Neural cell (in vitro differentiated cells): ENCODE results near the gene IFIT1B. TPM values are rescaled to one million over a fixed set of nuclear protein-coding genes. Genes with fewer than 3 reads are reported as not detected.

ENCODE experiments used
- H2AFZ ChIP-seq: fragments of 200-600, 300-800 bp; sonication (generic), shearing (Covaris generic); 2 replicates; pipeline ENCODE4 v1.6.0; 2014; ENCODE audit warnings: low read depth, mild to moderate bottlenecking, antibody characterized with exemption, low read length, moderate library complexity
- H3F3A ChIP-seq: fragments of 200-600 bp; shearing (Covaris generic); 2 replicates; pipeline ENCODE4 v1.6.1; 2016; ENCODE audit warnings: mild to moderate bottlenecking, moderate library complexity, mixed read lengths, antibody characterized with exemption, low read length; ENCODE audit not compliant: insufficient read depth, poor library complexity, severe bottlenecking
- H3K27ac ChIP-seq: fragments of 200-600, 300-800 bp; sonication (generic), shearing (Covaris generic); 2 replicates; pipeline ENCODE4 v1.5.1; 2014; ENCODE audit warnings: mild to moderate bottlenecking, low read length, moderate library complexity
- H3K27me3 ChIP-seq: fragments of 300-800, 200-600 bp; sonication (generic), shearing (Covaris generic); 2 replicates; pipeline ENCODE4 v1.6.0; 2014; ENCODE audit warnings: mild to moderate bottlenecking, low read depth, low read length, moderate library complexity; ENCODE audit not compliant: insufficient read depth
- H3K36me3 ChIP-seq: fragments of 300-800, 200-600 bp; sonication (generic), shearing (Covaris generic); 2 replicates; pipeline ENCODE4 v1.5.1; 2014; ENCODE audit warnings: mild to moderate bottlenecking, antibody characterized with exemption, low read length, moderate library complexity; ENCODE audit not compliant: insufficient read depth
- H3K4me2 ChIP-seq: fragments of 300-800, 200-600 bp; sonication (generic), shearing (Covaris generic); 2 replicates; pipeline ENCODE4 v1.6.0; 2014; ENCODE audit warnings: mild to moderate bottlenecking, low read length
- H3K4me3 ChIP-seq: fragments of 300-800, 200-600 bp; sonication (generic), shearing (Covaris generic); 2 replicates; pipeline ENCODE4 v1.5.1; 2014; ENCODE audit warnings: mild to moderate bottlenecking, low read length, moderate library complexity
- H3K79me2 ChIP-seq: fragments of 200-600 bp; shearing (Covaris generic); replicated peaks from 2 replicates; pipeline ENCODE4 v1.6.0; 2014; ENCODE audit warnings: mild to moderate bottlenecking, low read length, moderate library complexity; ENCODE audit not compliant: insufficient read depth
- H3K9ac ChIP-seq: fragments of 300-800, 200-600 bp; sonication (generic), shearing (Covaris generic); 2 replicates; pipeline ENCODE4 v1.6.1; 2016; ENCODE audit warnings: mild to moderate bottlenecking, low read length, mixed read lengths
- H3K9me2 ChIP-seq: fragments of 200-600 bp; shearing (Covaris generic); 2 replicates; pipeline ENCODE4 v1.6.1; 2016; ENCODE audit warnings: mild to moderate bottlenecking, low read length, mixed read lengths; ENCODE audit not compliant: insufficient read depth
- H3K9me3 ChIP-seq: fragments of 200-600, 300-800 bp; sonication (generic), shearing (Covaris generic); 2 replicates; pipeline ENCODE4 v1.6.1; 2016; ENCODE audit warnings: mild to moderate bottlenecking, mixed run types, low read length, moderate library complexity, mixed read lengths
- H4K20me1 ChIP-seq: fragments of 200-600 bp; shearing (Covaris generic); 2 replicates; pipeline ENCODE4 v1.6.1; 2016; ENCODE audit warnings: mild to moderate bottlenecking, mixed run types; ENCODE audit not compliant: insufficient read depth
- EP300 ChIP-seq: fragments of 450-650 bp; conservative IDR thresholded peaks from 2 replicates; pipeline ENCODE4 v1.6.1; 2014; ENCODE audit warnings: antibody characterized with exemption, mild to moderate bottlenecking, moderate library complexity; ENCODE audit not compliant: poor library complexity, severe bottlenecking
- EZH2 ChIP-seq: fragments of 200-600, 300-800 bp; shearing (Covaris generic), sonication (generic); IDR thresholded peaks from 2 replicates; pipeline ENCODE4 v1.6.1; 2014; ENCODE audit warnings: antibody characterized with exemption, low read length, borderline replicate concordance, mild to moderate bottlenecking; ENCODE audit not compliant: insufficient read depth, poor library complexity, severe bottlenecking
- MXI1 ChIP-seq: fragments of 450-650 bp; conservative IDR thresholded peaks from 2 replicates; pipeline ENCODE4 v1.6.1; 2014; ENCODE audit warnings: antibody characterized with exemption, mild to moderate bottlenecking; ENCODE audit not compliant: poor library complexity, severe bottlenecking
- POLR2AphosphoS5 ChIP-seq: IDR thresholded peaks from 2 replicates; pipeline ENCODE4 v1.6.1; 2012
- RAD21 ChIP-seq: fragments of 450-650 bp; conservative IDR thresholded peaks from 2 replicates; pipeline ENCODE4 v1.6.1; 2014; ENCODE audit warnings: antibody characterized with exemption, mild to moderate bottlenecking, moderate library complexity
- SMC3 ChIP-seq: fragments of 450-650 bp; conservative IDR thresholded peaks from 2 replicates; pipeline ENCODE4 v1.6.1; 2014; ENCODE audit warnings: antibody characterized with exemption, mild to moderate bottlenecking, moderate library complexity; ENCODE audit not compliant: poor library complexity
- TAF1 ChIP-seq: IDR thresholded peaks from 2 replicates; pipeline ENCODE4 v1.6.1; 2012; ENCODE audit warnings: low read depth
- polyA plus RNA-seq: library from polyadenylated mRNA; depleted of rRNA; stranded (reverse); fragments of >200 nt; gene quantifications from 2 replicates; pipeline ENCODE4 v1.2.3, GENCODE V29; 2014
- TF ChIP-seq, protein P1 (sequence below): IDR thresholded peaks from 2 replicates; pipeline ENCODE4 v1.6.1; 2012; ENCODE audit warnings: borderline replicate concordance
- TF ChIP-seq, protein P2 (sequence below): fragments of 450-650 bp; IDR thresholded peaks from 2 replicates; pipeline ENCODE4 v1.5.1; 2014; ENCODE audit warnings: antibody characterized with exemption, mild to moderate bottlenecking, moderate library complexity; ENCODE audit not compliant: poor library complexity, severe bottlenecking

The IFIT1B gene
- polyA plus RNA-seq, 1 donor from 2014 or later = not detected

DNA sequence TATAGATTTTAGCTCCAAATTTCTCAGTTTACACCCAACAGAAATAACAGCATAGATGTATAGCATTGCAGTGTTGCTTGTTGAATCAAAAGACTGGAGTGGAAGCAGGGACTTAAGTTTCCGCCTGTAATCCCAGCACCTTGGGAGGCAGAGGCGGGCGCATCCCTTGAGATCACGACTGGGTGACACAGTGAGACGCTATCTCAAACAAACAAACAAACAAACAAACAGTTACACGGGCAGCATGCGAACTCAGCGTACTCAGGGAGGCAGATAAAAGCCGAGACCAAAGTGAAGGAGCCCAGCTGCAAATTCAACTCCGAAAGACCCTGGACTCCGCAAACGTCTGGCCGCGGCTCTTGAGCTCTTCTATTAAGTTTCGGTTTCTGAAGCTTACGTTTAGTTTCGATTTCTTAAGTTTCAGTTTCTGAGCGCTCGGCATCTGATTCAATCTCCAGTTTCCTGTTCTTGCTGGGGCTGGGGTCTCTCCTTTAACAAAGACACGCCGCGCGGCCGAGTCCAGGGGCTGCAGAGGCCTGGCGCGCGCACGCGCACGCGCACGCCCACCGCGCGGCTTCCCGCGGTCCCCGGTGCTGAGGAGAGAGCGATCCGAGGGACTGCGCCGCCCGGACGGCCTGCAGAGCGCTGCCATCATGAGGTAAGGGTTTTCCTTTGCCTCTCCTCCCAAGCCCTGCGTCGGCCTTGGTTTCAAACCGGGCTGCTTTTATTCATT is 36.5 kb downstream of the IFIT1B start, which contains the start of gene IFIT5:
Gene IFIT5 (plus strand): TSS at position 423 of the 733 bp plus-strand sequence. CDS start 231 bp downstream, at position 654.
- H2AFZ ChIP-seq = peak within 1 kb of the TSS; percentile 90
- no peaks in the 10 kb centered on the region for H4K20me1 ChIP-seq
- TF ChIP-seq EP300 = no peak
- TF ChIP-seq, protein P1, sequence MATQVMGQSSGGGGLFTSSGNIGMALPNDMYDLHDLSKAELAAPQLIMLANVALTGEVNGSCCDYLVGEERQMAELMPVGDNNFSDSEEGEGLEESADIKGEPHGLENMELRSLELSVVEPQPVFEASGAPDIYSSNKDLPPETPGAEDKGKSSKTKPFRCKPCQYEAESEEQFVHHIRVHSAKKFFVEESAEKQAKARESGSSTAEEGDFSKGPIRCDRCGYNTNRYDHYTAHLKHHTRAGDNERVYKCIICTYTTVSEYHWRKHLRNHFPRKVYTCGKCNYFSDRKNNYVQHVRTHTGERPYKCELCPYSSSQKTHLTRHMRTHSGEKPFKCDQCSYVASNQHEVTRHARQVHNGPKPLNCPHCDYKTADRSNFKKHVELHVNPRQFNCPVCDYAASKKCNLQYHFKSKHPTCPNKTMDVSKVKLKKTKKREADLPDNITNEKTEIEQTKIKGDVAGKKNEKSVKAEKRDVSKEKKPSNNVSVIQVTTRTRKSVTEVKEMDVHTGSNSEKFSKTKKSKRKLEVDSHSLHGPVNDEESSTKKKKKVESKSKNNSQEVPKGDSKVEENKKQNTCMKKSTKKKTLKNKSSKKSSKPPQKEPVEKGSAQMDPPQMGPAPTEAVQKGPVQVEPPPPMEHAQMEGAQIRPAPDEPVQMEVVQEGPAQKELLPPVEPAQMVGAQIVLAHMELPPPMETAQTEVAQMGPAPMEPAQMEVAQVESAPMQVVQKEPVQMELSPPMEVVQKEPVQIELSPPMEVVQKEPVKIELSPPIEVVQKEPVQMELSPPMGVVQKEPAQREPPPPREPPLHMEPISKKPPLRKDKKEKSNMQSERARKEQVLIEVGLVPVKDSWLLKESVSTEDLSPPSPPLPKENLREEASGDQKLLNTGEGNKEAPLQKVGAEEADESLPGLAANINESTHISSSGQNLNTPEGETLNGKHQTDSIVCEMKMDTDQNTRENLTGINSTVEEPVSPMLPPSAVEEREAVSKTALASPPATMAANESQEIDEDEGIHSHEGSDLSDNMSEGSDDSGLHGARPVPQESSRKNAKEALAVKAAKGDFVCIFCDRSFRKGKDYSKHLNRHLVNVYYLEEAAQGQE = peak; percentile 51
- no peak for TF ChIP-seq EZH2
- peak; percentile 77 for TF ChIP-seq TAF1
- TF ChIP-seq SMC3 = peak; percentile 14
- TF ChIP-seq MXI1 = peak; percentile 61
- peak; percentile 75 for TF ChIP-seq POLR2AphosphoS5
- no peaks in the 10 kb centered on the region for H3F3A ChIP-seq
- H3K27ac ChIP-seq = peak within 1 kb of the TSS; percentile 75
- no peaks in the 10 kb centered on the region for H3K9me2 ChIP-seq
- no peaks in the 10 kb centered on the region for H3K9me3 ChIP-seq
- H3K4me2 ChIP-seq = peak within 1 kb of the TSS; percentile 64
- no peaks in the 10 kb centered on the region for H3K27me3 ChIP-seq
- H3K79me2 ChIP-seq = peaks cover 3% of the 10 kb centered on the region
- peak within 1 kb of the TSS; percentile 90 for H3K4me3 ChIP-seq
- no peaks in the 10 kb centered on the region for H3K36me3 ChIP-seq
- H3K9ac ChIP-seq = peak within 1 kb of the TSS; percentile 82

DNA sequence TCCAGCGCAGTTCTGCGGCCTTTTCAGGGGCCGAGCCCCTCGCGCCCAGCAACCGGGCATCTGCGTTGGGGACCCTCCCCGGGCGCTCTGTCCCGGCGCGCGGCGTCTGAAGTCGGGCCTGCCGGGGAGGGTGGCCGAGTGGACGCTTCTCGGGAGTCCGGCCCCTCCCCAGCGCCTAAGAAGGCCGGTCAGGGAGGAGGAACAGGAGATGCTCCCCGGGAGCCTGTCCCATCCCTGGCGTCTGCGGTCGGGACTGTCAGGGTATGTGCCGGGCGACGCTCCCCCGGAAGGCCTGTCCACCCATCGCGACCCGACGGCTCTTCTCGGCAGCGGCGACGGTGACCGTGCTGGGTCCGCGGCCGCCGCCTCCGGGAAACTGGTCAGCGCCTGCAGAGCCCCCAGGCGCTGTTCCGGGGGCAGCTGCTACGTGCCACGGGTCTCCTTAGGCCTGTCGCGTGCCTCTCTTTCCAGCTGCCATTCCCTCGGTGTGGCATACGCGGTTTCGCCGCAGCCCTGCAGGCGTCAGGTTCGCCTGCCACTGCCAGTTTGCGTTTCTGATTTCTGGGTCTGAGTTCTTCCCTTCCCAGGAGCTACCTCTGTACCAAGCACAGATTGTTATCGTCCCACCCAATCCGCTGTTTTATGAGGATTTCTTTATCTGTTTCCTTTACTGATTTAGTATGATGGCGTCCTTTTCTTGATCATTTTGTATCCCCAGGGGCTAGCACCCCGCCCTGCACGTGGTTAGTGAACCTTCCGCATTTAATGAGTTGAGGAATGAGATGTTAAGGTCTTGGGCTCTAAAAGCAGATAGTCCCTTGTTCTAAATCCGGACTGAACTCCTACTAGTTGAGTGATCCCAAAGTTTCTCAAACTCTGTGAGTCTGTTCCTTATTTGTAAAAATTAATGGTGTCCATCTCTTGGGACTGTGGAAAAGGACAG is 37.3 kb downstream of the IFIT1B start:
- Histone ChIP-seq H4K20me1 (no peaks in the 10 kb centered on the region), H3K27ac (peak overlapping the region; percentile 75), H3K9ac (peak overlapping the region; percentile 82), H3K27me3 (no peaks in the 10 kb centered on the region), H3K36me3 (no peaks in the 10 kb centered on the region), H2AFZ (peak overlapping the region; percentile 90), H3F3A (no peaks in the 10 kb centered on the region), H3K79me2 (peaks cover 3% of the 10 kb centered on the region), H3K4me3 (peak overlapping the region; percentile 90), H3K4me2 (peak overlapping the region; percentile 64), H3K9me3 (no peaks in the 10 kb centered on the region), H3K9me2 (no peaks in the 10 kb centered on the region)
- no peak for TF ChIP-seq RAD21
- TF ChIP-seq MXI1 = peak; percentile 15
- TF ChIP-seq, protein P1 = peak; percentile 5
- TF ChIP-seq, protein P2, sequence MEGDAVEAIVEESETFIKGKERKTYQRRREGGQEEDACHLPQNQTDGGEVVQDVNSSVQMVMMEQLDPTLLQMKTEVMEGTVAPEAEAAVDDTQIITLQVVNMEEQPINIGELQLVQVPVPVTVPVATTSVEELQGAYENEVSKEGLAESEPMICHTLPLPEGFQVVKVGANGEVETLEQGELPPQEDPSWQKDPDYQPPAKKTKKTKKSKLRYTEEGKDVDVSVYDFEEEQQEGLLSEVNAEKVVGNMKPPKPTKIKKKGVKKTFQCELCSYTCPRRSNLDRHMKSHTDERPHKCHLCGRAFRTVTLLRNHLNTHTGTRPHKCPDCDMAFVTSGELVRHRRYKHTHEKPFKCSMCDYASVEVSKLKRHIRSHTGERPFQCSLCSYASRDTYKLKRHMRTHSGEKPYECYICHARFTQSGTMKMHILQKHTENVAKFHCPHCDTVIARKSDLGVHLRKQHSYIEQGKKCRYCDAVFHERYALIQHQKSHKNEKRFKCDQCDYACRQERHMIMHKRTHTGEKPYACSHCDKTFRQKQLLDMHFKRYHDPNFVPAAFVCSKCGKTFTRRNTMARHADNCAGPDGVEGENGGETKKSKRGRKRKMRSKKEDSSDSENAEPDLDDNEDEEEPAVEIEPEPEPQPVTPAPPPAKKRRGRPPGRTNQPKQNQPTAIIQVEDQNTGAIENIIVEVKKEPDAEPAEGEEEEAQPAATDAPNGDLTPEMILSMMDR = no peak
- TF ChIP-seq EP300 = peak; percentile 12
- peak; percentile 5 for TF ChIP-seq SMC3
